ENCODE measurements around the gene ZNF17.
"Not testable (repeated sequence)": the region's sequence is repeated elsewhere in the genome, so short reads cannot be mapped to it uniquely, and the experiment has no call there.

Gene ZNF17

GRCh38 chr19:57410877-57411671 lies at the start of gene ZNF17:
TSS of gene ZNF17 (plus strand) at chr19:57411161. CDS start at chr19:57413616, 2,455 bp downstream.
- DNase-seq (ENCODE audit: low read depth in 1 of 2, low spot score in 1 of 2), result peak; percentile 80 to 81

GRCh38 chr19:57362419-57362818 lies 48.5 kb upstream of the ZNF17 start:
- DNase-seq (ENCODE audit: low read depth in 1 of 2, low spot score in 1 of 2), result no peak

- DNase-seq (ENCODE audit: low read depth in 1 of 2, low spot score in 1 of 2), result peak; percentile 94 to 95
These were observed 47.8 kb upstream of the ZNF17 start, which contains the start of the genes TRAPPC2B and ZNF547 for GRCh38 chr19:57362997-57363687. TSS of gene TRAPPC2B (plus strand) at chr19:57363551. CDS start at chr19:57364834, 1,283 bp downstream. TSS of gene ZNF547 (plus strand) at chr19:57363551. CDS start at chr19:57368556, 5,005 bp downstream.

- DNase-seq (ENCODE audit: low read depth in 1 of 2, low spot score in 1 of 2), result no peak
These were observed 47.2 kb upstream of the ZNF17 start for GRCh38 chr19:57363688-57364181.

- no peak for DNase-seq (ENCODE audit: low read depth in 1 of 2, low spot score in 1 of 2)
These were observed 44.2 kb upstream of the ZNF17 start for GRCh38 chr19:57366776-57367175.

- no peak for DNase-seq (ENCODE audit: low read depth in 1 of 2, low spot score in 1 of 2)
These were observed 36.8 kb upstream of the ZNF17 start for GRCh38 chr19:57374179-57374578.

- DNase-seq (ENCODE audit: low read depth in 1 of 2, low spot score in 1 of 2), result not testable (repeated sequence)
These were observed 36.3 kb upstream of the ZNF17 start for GRCh38 chr19:57374647-57375046.

GRCh38 chr19:57376151-57376550 lies 34.8 kb upstream of the ZNF17 start:
- DNase-seq (ENCODE audit: low read depth in 1 of 2, low spot score in 1 of 2), result no peak

- no peak for DNase-seq (ENCODE audit: low read depth in 1 of 2, low spot score in 1 of 2)
These were observed 33.3 kb upstream of the ZNF17 start for GRCh38 chr19:57377498-57378146.

- no peak for DNase-seq (ENCODE audit: low read depth in 1 of 2, low spot score in 1 of 2)
These were observed 30.0 kb upstream of the ZNF17 start for GRCh38 chr19:57380923-57381322.

GRCh38 chr19:57382806-57383488 lies 28.0 kb upstream of the ZNF17 start:
- no peak for DNase-seq (ENCODE audit: low read depth in 1 of 2, low spot score in 1 of 2)

GRCh38 chr19:57389194-57389729 lies 21.7 kb upstream of the ZNF17 start:
- DNase-seq (ENCODE audit: low read depth in 1 of 2, low spot score in 1 of 2), result no peak

- peak; percentile 93 to 94 for DNase-seq (ENCODE audit: low read depth in 1 of 2, low spot score in 1 of 2)
These were observed 21.0 kb upstream of the ZNF17 start, which contains the start of gene ZNF548 for GRCh38 chr19:57389730-57390598. TSS of gene ZNF548 (plus strand) at chr19:57389854. CDS start at chr19:57390100, 246 bp downstream.

GRCh38 chr19:57395710-57396109 lies 15.3 kb upstream of the ZNF17 start:
- DNase-seq (ENCODE audit: low read depth in 1 of 2, low spot score in 1 of 2), result no peak

- DNase-seq (ENCODE audit: low read depth in 1 of 2, low spot score in 1 of 2), result no peak
These were observed 12.1 kb upstream of the ZNF17 start for GRCh38 chr19:57398868-57399267.

GRCh38 chr19:57403737-57404563 lies 7.0 kb upstream of the ZNF17 start:
- no peak for DNase-seq (ENCODE audit: low read depth in 1 of 2, low spot score in 1 of 2)

- peak; percentile 35 to 47 for DNase-seq (ENCODE audit: low read depth in 1 of 2, low spot score in 1 of 2)
These were observed 4.3 kb upstream of the ZNF17 start for GRCh38 chr19:57406516-57407123.

- DNase-seq (ENCODE audit: low read depth in 1 of 2, low spot score in 1 of 2), result no peak
These were observed 8.5 kb downstream of the ZNF17 start for GRCh38 chr19:57419439-57419838.

All from stimulated activated CD4-positive, alpha-beta T cell treated with anti-CD3 and anti-CD28 coated beads, Interleukin-15, amount 100 ng/mL, for 1 hour (primary cell).